Fibroblast of skin of left quadriceps (primary cell): ENCODE measurements around the gene CLK4.
"Not testable (repeated sequence)": the region's sequence is repeated elsewhere in the genome, so short reads cannot be mapped to it uniquely, and the experiment has no call there.

Source experiments
- DNase-seq, 2 experiments: peaks; one replicate each; pipeline ENCODE4 v3.0.0-alpha.2; 2013; ENCODE audit warnings: low read depth in 2 of 2

The CLK4 gene

DNA sequence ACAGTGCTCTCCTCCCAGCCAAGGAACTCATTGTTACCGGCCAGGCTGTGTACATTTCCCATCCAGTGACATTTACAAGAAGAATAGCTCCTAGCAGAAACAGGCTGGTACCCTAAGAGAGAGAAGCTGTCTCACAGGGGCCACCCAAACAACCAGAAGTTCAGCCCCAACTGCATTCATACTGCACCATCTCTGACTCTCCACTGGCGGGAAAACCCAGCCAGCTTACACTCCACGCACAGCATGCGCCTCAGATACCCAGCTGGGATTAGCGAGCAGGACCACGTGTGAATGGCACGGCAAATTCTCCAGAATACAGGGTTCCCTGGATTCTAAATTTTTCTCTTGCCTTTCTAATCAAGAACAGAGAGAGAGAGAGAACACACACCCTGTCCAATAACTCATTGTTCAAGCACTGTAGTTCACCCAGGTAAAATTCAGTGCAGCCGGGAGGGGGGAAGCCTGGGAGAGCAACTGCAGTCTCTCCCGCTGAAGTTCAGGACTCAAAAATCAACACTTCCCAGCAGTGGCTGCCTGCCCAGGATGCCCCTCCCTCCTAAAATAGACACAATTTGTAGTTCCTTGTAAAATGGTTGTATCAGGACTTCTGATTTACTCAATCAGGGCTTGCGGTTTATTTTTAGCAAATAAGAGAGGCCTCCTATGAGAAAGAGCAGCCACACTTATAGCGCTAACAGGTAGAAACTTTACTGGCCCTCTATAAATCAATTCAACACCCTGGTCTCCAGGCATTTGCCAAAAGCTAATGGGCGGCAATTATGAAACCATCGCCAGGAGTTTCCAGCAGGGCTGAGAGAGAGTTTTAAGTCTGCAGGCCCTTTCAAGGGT, 38.9 kb downstream of the CLK4 start:
- no peak for DNase-seq

DNA sequence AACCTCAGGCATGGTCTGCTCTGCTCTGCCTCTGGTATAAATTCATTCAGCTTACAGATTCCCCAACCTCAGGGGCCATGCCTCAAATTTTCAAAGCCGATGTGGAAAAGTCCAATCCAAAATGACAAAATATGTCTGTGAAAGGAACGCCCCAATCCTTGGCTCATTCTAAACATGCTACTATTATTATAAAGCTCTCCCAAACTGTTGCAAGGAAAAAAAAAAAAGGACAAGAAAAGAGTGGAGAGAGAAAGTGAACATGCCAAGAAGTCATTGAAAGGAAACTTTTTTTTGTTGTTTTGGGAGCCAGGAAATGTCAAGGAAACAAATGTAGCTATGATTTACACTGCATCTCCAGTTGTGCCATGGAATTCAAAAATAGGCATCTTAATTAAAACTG, 40.5 kb downstream of the CLK4 start:
- DNase-seq = no peak

DNA sequence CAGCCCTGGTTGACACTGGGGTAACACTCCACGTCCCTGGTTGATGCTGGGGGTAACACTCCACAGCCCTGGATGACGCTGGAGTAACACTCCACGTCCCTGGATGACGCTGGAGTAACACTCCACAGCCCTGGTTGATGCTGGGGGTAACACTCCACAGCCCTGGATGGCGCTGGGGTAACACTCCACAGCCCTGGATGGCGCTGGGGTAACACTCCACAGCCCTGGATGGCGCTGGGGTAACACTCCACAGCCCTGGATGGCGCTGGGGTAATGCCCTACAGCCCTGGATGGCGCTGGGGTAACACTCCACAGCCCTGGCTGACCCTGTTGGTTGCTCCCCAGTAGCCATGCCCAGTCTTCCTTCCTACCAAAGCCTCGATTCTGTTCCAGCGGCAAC, 41.4 kb downstream of the CLK4 start:
- not testable (repeated sequence) for DNase-seq

DNA sequence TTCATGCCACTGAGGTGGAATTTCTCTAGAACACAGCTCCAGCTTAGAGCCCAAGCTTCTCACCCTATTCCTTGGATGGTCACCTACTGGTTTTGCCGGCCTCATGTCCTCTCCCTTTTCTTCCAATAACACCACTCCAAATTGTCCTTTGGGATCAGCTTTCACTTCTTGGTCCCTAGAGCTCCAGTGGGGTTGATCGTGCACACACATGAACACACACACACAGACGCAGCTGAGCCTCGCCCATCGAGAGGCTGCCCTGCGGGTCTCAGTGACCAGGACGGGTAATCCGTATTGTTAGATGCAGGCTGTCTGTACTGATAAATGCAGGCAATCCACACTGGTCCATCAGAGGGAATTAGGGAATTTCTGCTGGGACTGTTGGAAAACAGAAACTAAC, 43.6 kb downstream of the CLK4 start:
- no peak for DNase-seq

DNA sequence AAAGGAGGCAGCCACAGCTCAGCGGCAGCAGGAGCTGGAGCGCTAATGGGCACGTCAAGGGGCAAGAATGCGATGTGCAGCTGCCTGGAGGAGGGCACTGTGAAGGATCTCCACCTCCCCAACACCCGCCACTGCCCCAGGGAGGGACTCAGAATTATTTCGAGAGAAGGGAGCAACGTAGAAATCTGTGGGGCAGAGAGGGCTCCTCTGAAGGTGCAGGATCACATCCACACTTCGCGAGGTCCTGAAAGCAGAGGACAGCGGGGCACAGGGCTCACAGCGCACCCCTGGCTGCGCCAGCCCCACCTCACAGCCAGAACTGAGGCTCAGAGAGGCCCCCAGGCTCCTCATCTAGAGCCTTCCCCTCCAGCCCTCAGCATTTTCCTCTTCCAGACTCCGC, 44.6 kb downstream of the CLK4 start:
- DNase-seq = no peak

DNA sequence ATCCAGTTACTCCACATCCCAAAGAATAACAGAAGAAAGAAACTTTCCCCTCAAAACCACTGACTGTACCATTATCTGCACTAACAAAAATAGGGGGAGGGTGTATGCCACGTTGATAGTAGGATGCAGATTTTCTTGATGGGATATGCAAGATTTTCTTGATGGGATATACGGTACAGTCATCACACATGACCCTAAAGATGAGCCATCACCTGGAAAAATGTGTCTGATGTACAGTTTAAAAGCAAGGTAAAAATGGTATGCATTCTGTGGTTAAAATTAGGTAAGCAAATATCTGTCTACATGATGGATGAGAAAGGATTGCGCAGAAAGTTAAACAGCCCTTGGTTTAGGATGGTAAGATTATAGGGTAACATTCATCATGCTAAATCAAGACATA, 45.2 kb downstream of the CLK4 start:
- no peak for DNase-seq

DNA sequence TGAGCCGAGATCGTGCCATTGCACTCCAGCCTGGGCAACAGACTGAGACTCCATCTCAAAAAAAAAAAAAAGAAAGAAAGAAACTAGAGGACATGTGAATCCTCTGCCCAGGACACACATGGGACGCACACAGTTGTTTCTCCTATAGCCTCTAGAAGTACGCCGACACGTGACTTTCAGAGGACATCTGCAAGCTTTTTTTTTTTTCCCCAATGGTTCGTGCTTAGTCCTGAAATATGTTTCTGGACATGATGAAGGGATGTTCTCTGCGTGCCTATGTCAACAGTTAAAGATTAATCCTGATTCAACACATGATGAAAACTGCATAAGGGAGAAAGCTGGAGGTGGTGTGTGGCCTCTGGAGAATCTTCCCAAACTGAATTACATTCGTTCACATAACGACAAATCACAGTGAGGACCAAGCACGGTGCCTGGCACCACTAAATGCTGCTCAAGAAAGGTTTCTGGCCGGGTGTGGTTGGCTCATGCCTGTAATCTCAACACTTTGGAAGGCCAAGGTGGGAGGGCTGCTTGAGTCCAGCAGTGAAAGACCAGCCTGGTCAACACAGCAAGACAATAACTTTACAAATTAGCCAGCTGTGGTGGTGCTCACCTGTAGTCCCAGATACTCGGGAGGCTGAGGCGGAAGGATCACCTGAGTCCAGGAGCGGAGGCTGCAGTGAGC, 46.4 kb downstream of the CLK4 start:
- no peak for DNase-seq

DNA sequence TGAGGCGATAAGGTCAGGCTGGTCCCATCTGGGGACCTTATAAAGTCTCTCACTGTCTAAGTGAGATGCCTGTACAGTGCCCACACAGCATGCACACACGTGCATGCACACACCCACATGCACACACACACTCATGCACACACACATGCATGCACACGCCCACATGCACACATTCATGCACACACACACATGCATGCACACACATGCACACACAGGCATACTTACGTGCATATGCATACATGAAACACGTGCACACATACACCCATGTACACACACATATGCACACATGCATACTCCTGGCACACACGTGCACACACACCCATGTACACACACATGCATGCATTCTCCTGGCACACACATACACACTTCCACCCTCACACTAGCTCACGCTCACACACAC, 48.9 kb downstream of the CLK4 start:
- no peak for DNase-seq

DNA sequence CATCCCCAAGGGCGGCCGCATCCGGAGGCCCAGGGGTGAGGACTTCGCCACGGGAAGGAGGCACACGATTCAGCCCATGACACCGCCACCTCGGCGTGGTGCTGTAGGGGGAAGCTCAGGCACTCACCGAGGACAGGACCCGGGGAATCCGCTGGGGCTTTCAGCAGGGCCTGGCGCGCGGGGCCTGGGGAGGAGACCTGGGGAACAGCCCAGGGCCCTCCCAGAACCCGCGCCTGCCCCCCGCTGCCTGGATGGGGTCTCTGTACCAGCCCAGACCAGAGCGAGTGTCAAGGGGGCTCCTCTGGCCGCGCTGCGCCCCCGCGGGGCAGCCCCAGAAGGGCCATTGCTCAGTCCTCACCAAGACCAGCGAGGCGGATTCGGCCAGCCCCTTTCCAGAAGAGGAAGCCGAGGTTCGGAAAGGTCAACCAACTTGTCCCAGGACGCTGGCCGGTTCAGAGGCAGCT, 49.4 kb downstream of the CLK4 start:
- DNase-seq = no peak

DNA sequence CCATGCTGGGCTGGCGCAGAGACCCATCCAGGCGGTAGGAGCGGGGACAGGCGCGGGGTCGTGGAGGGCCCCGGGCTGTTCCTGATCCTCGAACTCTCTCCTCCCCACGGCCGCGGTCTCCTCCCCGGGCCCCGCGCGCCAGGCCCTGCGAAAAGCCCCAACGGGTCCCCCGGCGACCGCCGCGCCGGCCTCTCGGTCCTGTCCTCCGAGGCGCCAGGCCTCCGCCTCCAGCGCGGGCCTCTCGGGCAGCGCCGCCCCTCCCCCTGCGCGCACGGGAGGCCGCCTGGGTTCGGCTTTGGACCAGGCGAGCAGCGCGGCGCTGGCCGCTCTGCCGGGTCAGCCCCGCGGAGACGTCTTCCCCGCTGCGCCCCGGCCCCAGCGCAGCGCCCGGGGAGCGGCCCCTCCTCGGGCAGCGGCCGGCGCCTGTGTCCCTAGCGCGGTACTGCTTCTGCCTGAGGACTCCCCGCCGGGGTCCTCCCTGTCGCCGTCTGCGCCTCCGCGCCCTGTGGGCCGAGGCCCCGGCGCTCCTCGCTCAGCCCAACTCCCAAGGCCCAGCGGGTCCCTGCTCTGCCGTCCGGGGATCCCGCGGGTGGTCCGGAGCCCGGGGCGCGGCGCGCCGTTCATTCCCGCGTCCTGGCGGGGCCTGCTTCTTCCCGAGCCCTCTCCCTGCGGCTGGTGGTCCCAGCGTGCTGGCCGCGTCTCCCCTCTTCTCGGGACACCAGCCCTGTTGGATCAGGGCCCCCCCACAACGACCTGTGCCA, 50.1 kb downstream of the CLK4 start:
- no peak for DNase-seq

DNA sequence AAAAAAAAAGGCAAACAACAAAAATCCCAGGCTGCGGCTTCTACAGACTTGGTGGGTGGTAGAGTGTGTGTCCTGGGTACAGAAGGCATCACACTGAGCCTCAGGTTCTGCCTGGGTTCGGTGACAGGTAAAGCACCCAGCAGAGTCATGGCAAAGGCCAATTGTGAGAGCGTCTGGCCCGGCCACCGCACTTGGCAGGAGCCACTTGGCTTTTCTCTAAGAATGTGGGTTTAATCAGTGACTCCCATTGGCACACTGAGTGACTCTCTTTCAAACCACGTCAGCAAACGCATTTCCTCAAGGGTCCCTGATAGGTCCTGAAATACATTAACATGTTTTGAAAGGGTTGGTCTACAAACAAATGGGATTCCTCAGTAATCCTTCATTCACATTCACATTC, 53.6 kb downstream of the CLK4 start:
- no peak for DNase-seq

DNA sequence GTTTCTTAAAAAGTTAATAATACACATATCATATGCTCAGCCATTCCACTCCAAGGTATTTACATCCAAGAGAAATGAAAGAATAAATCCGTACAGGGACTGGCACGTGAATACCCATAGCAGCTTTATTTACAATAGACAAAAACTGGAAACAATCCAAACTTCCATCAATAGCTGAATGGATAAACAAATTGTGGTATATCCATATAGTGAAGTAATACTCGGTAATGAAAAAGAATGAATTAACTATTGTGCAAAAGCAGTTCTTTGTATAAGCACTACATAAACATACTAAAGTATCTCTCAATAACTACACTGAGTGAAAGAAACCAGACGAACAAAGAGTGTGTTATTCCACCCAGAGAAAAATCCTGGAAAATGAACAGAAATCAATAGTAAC, 54.2 kb downstream of the CLK4 start:
- no peak for DNase-seq

DNA sequence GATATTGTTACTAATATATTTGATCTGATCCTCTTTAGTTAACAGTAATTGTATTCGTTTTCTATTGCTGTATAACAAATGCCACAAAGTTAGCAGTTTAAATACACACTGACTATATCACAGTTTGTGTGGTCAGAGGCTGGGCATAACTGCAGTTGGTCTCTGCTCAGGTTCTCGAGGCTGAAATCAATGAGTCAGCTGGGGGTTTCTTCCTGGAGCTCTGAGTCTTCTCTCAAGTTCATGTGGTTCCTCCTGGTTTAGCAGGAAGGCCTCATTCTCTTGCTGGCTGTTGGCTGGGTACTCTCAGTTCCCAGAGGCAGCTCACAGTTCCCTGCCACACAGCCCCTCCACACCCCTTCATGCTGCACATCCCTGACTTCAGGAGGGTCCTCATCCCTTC, 57.4 kb downstream of the CLK4 start:
- DNase-seq = no peak

DNA sequence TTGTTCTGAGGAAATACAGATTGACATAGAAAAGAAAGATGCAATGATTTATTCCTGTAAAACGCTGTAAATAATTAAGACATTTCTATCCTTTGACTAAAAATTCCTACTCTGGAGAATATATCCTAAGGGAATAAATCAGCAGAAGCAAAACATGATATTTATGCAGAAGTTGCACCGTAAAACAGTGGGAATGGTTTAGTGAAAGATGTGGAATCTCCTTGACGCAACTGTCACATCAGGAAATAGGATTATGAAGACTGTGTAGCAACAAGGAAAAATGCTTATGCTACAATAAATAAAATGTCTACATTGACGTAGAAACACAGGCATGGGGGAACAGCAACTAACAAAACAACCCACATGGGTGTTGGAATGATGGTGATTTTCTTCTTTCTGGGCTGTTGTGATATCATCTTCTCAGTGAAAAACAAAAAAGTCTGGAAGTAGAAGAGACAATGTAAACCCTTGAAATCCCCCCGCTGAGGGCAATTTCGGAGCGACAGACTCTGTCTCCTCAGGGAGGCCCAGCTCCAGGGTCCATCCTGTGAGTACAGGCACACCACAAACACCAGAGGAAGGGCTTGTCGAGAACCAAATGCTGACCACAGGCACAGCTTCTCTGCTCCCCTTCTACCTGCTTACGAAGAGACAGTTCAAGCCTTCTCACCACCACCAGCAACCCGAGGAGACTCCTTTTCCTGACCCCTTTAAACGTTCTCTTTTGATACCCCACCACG, 61.9 kb downstream of the CLK4 start:
- DNase-seq = peak; percentile 45 to 56

DNA sequence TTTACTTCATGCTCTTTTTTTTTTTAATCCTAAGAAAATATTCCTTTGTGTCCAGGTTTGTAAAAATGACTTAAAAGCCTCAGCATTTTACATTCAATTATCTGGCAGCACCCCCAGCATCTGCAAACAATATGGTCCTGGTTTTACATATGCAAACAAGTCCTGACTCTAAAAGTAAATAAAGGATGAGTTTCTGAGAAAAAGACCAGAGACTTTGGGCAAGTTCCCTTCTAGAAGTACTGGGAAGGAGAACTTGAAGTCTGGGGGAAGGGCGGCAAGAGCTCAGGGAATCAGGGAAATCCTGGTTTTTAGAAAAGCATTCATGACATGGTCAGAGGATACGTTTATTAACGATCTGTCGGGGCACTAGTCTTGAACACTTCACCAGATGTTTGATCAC, 62.5 kb downstream of the CLK4 start:
- no peak for DNase-seq

DNA sequence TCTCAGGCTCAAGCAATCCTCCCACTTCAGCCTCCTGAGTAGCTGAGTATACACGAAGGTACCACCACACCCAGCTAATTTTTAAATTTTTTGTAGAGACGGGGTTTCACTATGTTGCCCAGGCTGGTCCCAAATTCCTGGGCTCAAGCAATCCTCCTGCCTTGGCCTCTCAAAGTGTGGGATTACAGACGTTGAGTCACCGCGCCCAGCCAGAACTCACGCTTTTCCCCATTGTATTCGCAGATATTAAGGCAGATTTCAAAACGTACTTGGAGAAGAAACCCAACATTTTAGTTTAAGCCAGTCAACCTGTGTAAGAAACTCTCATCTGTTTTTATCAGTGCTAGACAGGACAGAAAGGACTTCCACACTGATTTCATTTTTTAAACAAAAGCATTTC, 63.2 kb downstream of the CLK4 start:
- no peak for DNase-seq

DNA sequence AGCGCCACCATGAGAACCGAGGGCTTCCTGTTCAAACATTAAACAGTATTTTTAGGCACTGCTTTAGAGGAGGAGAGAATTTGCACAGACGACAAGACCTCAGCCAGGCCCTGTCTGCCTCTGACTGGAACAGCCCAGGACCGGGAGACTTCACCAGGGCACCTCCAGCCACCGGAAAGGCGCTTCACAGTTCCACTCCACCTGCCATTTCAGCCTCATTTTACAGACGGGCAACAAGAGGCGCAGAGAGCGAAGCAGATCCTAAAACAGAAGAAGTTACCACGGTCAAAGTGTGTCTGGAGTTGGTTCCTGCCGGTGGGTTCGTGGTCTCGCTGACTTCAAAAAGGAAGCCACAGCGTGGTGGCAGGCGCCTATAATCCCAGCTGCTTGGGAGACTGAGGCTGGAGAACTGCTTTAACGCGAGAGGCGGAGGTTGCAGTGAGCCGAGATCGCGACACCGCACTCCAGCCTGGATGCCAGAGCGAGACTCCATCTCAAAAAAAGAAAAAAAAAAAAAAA, 65.0 kb downstream of the CLK4 start:
- no peak for DNase-seq

DNA sequence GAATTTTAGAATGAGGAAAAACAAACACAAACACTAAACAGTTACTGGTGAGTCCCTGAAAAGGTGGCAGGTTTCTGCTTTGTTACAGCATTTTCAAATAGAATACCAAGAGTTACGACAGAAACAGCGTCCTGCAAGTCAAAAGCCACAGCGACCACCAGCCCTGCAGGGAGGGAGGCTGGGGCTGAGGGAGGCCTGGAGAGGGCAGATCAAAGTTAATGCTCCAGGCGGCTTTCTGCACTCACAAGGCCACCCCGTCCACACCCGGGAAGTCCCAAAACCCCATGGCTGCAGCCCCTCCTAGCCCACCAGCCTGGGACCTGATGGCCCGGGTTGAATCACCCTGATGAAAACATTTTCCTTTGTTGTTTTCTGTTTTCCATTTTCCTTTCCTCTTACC, 65.9 kb downstream of the CLK4 start:
- DNase-seq = no peak

DNA sequence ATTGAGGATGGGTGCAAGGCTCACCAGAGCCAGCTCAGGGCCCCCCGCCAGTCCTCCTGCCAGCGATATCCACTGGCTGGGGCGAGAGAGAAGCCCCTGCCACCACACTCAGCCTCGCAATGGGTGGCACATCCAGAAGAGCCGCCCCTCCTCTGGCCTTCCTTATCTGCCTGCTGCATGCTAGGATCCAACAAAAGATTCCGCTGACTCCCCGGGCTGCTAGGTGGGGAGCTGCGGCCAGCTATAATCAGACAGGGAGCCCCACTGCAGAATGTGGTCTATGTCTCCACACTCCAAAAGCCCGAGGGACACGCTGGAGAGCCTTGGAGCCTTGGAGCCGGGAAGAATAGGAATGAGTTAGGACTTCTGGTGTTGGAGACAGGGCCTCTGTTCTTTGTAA, 69.4 kb downstream of the CLK4 start:
- no peak for DNase-seq

DNA sequence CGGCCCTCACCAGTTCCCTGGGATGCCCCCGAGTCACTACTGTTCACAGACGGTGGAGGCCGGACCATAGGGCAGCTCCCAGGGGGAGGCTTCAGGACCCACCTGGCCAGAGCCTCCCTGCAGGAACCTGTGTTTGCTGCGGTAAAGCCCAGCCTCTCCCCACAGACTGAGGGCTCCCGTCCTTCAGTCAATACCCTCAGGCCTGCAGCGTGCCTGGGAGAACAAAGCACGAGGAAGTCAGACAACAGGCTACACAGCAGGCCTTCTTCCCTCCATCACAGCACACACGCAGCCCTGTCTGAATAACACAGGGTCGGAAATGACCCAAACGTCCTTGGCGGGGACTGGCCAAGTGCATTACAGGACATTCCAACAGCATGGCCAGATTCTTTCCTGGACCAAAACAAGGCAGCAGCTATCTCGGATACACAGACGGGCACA, 71.1 kb downstream of the CLK4 start:
- DNase-seq = no peak

DNA sequence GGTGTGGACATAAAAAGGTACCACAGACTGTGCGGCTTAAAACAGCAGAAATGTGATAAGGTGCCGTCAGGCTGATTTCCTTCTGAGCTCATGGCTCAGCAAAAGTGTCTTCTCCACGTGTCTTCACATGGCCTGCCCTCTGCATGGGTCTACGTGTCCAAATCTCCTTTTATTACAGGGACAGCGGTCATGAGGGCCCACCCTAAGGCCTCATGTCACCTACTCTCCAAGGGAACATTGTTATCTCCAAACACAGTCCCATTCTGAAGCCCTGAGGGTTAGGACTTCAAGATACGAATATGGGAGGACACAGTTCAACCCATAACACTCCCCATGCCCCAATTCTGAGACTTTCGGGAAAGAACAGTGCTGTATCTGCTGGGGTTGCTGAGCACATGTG, 71.8 kb downstream of the CLK4 start:
- no peak for DNase-seq

DNA sequence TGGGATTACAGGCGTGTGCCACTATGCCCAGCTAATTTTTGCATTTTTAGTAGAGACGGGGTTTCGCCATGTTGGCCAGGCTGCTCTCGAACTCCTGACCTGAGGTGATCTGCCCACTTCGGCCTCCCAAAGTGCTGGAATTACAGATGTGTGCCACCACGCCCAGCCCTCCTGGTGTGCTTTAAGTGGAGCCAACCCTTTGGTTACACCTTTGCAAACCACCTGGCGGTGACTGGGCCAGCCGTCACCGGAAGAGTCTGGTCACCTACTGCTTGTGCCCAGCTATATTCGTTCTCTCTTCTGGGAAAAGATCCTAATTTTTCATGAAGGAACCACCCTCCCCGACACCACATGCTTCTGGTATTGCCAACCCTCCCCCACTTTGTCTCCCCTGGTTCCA, 72.5 kb downstream of the CLK4 start:
- DNase-seq = no peak
